A673 (cell line): ENCODE results near the gene TFG.

Experiments
- EZH2 ChIP-seq: fragments of 200-600 bp; sonication (generic); IDR thresholded peaks from 2 replicates; pipeline ENCODE4 v1.6.1; 2017; ENCODE audit warnings: borderline replicate concordance, low read depth, mild to moderate bottlenecking, mixed read lengths, antibody characterized with exemption, low read length; ENCODE audit not compliant: poor library complexity, severe bottlenecking
- TF ChIP-seq, protein P1 (sequence below): fragments of 300-800, 200-600 bp; sonication (generic); conservative IDR thresholded peaks from 2 replicates; pipeline ENCODE4 v1.5.1; 2017; ENCODE audit warnings: low read depth, mild to moderate bottlenecking, antibody characterized with exemption, low read length, moderate library complexity, mixed read lengths

DNA sequence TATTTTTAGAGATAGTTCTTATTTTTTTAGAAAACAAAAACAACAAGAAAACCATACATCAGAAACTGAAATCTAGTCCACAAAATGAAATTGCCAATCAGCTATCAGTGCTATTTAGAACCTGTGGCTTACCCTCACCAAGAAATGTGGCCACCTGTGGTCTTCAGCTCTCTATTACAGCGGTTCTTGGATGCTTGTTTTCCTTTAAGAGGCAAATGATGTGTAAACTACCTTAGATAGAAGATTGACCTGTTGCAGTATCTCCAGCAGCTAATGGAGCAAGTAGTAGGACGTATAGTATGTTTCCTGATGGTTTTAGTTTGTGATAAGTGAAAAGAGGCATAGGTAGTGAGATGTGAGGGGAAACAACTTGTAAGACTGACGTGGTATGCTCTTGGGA, 21.2 kb downstream of the TFG start:
- TF ChIP-seq, protein P1, sequence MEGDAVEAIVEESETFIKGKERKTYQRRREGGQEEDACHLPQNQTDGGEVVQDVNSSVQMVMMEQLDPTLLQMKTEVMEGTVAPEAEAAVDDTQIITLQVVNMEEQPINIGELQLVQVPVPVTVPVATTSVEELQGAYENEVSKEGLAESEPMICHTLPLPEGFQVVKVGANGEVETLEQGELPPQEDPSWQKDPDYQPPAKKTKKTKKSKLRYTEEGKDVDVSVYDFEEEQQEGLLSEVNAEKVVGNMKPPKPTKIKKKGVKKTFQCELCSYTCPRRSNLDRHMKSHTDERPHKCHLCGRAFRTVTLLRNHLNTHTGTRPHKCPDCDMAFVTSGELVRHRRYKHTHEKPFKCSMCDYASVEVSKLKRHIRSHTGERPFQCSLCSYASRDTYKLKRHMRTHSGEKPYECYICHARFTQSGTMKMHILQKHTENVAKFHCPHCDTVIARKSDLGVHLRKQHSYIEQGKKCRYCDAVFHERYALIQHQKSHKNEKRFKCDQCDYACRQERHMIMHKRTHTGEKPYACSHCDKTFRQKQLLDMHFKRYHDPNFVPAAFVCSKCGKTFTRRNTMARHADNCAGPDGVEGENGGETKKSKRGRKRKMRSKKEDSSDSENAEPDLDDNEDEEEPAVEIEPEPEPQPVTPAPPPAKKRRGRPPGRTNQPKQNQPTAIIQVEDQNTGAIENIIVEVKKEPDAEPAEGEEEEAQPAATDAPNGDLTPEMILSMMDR: no peak
- TF ChIP-seq EZH2: no peak
